HG03196 (cell line): Measurements from ENCODE around the gene JAG2.

Experiments used
- ATAC-seq: cut with Tn5 transposase; IDR thresholded peaks from one replicate; pipeline ENCODE4 v1.9.1; 2021; ENCODE audit not compliant: unreplicated experiment

The JAG2 gene

DNA sequence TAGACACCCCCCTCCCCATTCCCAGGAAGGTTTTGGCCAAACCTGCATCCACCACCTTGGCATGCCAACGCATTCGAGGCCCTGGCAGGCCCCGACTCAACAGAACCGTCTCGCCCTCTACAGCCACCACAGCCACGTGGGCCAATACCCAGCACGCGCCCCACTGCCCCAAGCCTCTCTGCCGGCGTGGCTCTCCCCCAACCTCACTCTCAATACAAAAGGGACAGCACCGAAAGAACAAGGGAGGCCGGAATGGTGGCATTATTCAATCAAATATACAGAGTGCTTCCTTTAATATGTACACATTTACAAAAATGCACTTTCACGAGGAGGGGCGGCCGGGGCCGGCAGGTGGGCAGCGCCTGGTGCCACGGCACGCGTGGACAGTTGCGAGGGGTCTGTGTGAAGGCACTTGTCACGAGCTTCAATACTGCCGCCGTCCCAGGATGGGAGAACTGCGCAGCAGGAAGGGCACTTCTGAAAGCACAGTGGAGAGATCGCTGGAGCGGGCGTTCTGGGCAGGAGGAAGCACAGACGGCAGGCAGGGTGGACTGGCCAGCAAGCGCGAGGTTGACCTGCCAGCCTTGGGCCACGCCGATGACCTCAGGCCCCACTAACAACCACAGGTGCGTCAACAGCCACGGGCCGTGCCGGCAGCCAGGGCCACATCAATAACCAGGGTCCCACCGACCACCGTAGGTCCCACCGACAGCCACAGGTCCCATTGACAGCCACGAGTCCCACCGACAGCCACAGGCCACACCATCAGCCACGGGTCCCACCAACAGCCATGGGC lies 26.9 kb downstream of the JAG2 start:
- ATAC-seq, result no peak

GRCh38 chr14:105141026-105141425 lies 27.6 kb downstream of the JAG2 start:
- ATAC-seq, result no peak

GRCh38 chr14:105140581-105140980 lies 28.0 kb downstream of the JAG2 start:
- ATAC-seq, result no peak

GRCh38 chr14:105139831-105140239 lies 28.7 kb downstream of the JAG2 start:
- ATAC-seq, result no peak

DNA sequence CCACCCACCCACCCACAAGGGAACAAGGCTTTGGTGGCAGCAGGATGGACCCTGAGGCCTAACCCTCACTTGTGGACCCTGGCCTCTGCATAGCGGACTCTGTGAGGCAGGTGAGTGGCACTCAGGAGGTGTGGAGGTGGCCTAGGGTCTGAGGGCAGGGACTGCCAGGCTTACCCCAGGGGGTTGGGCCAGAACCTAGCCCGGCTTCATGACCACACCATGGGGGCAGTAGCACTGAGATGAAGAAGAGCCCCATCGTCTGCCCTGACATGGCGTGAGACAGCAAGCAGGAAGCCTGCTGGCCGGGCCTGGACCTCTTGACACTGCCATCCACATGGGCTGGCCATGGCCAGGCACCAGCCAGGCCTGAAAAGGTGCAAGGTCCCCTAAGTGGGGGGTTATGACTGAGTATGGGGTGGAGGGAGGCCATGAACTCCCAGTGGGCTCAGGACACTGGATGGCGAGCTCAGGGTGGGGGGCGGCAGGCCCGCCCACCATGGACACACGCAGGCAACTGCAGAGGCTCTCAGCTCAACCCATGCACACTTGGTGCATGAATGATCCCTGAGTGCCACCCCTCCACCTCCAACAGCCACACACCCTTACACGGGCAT lies 29.3 kb downstream of the JAG2 start:
- no peak for ATAC-seq

GRCh38 chr14:105138551-105139111 lies 29.9 kb downstream of the JAG2 start:
- ATAC-seq, result no peak

DNA sequence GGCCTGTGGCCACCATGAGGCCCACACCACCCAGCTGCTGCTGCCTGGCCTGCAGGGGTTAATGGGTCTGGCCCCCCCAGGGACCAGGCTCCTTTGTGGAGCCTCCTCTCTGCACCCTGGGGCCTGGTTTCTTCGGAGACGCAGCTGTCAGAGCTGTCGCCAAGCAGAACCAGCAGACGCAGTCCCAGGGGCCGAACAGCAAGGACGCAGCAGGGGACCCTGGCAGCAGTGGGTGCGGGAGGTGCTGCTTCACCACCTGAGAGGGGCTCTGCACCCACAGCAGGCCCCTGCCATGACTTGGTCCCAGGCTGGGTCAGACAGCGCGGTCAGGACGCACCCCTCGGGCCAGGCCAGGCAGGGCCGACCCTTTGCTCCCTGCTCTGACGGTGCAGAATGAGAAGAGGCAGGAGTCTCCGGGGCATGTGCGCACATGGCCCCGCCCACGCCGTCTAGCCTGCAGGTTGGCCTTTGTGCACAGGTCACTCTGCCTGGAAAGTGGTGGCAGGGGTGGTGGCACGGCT lies 30.5 kb downstream of the JAG2 start:
- ATAC-seq, result no peak

DNA sequence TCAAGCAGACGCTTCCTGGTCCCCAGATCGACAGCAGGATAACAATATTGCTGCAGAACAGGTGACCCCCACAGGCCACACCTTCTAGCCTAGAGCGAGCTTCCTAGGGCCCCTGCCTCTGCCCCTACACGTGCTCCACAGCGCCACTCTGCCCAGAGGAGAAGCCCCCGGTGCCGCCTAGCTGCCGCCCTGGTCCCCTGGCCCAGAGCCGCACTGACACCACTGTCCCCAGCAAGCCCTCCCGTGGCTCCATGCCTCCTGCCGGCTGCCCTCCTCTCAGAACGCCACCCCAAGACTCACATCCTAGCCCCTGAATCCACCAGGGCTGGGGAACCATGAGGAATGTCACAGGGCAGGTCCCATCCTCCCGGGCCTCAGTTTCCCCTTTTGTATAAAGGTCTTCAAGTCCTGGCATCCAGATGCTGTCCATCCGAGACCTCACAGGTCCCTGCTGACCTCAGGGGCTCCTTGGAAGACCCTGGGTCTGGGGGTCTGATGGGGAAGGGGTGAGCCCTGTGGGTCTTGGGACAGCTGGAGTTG lies 31.0 kb downstream of the JAG2 start:
- ATAC-seq, result no peak

- no peak for ATAC-seq
These were observed 31.9 kb downstream of the JAG2 start for GRCh38 chr14:105136401-105137322.

DNA sequence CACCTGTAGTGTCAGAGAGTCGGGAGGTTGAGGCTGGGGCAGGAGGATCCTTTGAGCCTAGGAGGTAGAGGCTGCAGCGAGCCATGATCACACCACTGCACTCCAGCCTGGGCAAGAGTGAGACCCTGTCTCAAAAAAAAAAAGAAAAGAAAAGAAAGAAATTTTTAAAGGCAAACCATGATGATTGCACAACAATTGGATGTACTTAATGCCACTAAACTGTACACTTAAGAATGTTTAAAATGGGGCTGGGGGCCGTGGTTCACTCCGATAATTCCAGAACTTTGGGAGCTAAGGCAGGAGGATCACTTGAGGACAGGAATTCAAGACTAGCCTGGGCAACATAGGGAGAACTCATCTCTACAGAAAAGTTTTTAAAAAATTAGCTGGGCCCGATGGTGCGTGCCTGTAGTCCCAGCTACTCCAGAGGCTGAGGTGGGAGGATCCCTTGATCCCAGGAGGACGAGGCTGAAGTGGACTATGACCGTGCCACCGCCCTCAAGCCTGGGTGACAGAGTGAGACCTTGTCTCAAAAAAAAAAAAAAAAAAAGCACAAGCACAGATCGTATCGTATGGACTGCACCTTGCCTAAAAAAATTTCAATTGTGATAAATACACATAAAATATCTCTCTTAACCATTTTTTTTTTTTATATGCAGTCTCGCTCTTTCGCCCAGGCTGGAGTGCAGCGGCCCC lies 32.7 kb downstream of the JAG2 start:
- no peak for ATAC-seq

DNA sequence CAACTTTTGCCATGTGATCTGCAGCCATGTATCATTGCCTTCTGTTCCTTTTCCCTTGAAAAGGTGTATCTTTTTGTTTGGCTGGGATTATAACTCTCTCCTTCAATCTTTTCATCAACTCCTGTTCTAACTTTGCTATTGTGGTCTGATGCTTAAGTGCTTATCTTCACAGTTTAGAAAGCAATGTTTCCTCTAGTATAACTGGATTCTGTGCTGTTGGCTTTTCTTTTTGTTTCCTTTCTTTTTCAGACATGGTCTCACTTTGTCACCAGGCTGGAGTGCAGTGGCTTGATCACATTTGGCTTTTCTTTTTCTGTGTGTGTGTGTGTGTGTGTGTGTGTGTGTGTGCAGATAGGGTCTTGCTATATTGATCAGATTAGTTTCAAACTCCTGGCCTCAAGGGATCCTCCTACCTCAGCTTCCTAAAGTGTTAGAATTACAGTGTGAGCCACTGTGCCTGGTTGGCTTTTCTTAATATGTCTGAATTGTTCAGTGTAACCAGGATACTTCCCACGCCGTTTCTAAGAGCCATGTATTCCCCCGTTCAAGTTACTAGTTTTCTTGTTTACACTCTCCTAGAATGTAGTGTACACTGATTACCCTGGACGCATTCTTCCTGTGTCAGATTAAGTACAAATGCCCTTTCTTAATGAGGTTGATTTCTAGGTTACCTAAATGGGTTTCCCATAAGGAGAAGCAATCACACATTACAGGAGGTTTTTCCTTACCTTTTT lies 35.5 kb downstream of the JAG2 start:
- no peak for ATAC-seq

GRCh38 chr14:105131241-105131640 lies 37.3 kb downstream of the JAG2 start:
- ATAC-seq, result no peak

DNA sequence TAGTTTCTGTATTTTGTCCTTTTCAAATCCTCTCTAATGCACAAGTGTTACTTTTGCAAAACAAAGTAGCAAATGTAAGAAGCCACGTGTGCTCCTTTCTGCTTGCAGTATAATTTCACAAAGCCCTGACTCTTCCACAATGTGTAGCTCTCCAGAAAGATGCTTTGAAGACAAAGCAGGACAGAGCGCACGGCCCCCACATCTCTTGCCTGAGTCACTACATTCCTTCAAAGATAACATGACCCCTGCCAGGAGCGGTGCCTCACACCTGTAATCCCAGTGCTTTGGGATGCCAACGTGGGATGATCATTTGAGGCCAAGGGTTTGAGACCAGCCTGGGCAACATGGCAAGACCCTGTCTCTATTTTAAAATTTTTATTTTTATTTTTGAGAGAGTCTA lies 40.5 kb downstream of the JAG2 start:
- ATAC-seq, result no peak

GRCh38 chr14:105126981-105127329 lies 41.6 kb downstream of the JAG2 start:
- ATAC-seq, result no peak

DNA sequence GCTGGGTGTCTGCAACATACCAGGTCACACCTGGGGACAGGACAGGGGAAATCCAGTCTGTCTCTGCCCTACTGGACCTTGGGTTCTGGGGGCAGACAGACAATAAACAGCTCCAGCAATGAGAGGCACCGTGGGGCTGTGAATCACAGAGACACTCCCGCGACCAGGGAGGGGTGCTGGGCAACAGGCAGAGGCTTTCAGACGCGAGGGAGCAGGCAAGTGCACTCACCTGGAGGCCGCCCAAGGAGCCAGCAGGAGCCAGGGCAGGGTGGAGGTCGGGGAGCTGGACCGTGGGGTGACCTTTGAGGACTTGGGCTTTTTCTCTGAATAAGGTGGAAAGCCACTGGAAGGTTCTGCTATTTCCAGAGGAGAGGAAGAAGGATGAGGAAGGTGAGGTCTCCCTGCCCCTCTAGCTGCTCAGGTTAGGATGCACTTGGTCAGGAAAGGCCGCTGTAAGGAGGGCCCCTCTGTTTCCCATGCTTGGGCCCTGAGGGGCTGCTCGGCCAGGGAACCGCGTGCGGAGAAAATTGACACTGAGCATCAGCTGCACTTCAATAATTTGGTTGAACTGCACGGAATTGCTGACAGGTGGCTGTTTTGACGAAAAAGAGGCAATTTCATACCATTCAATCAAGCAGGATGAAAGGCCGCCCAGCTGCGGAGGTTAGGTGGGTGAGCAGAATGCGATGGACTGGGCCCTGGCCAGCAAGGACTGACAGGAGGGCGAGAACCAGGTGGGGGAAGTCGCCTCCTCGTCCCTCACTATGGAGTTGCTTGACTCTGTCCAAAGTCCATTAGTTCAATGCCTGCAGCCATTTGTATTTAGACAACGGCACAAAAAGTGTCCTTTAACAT lies 42.2 kb downstream of the JAG2 start:
- no peak for ATAC-seq

DNA sequence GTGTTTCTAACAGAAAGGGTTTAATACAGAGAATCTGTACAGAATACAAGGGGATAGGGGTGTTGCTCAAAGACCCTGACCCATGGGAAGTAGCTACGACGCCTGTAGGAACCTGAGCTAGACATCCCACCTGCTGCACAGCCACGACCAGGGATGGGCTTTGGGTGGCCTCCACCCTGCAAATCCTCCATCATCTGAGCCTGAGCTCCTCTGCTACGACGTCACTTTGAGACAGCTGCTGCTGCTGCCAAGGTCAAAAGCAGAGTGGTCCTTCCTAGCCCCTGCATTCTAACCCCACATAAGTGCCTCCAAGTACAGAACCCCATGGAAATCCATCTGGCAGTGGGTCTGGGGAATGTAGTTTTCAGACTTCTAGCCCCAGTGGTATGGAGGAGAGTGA lies 43.8 kb downstream of the JAG2 start:
- no peak for ATAC-seq

- ATAC-seq, result no peak
These were observed 44.4 kb downstream of the JAG2 start for GRCh38 chr14:105123981-105124765.

- ATAC-seq, result no peak
These were observed 45.4 kb downstream of the JAG2 start for GRCh38 chr14:105123064-105123665.
